CD14-positive monocyte (primary cell): ENCODE measurements around the gene ANKRD1. TPM values are rescaled to one million over a fixed set of nuclear protein-coding genes. Genes with fewer than 3 reads are reported as not detected.

Experiments
- DNase-seq, 3 donors: peaks; one replicate each; pipeline ENCODE4 v3.0.0-alpha.2; 2011 to 2022
- H2AFZ ChIP-seq: 2 replicates; pipeline ENCODE4 v1.6.0; 2012; ENCODE audit warnings: mild to moderate bottlenecking, low read depth, low read length, inconsistent platforms; ENCODE audit not compliant: insufficient read depth, poor library complexity, severe bottlenecking
- H3K27ac ChIP-seq, 2 donors: 1 replicate in 1 of 2; 2 replicates in 1 of 2; pipeline ENCODE4 v1.5.1; 2012 to 2013; ENCODE audit warnings: low read length in 2 of 2, control low read depth in 1 of 2, inconsistent platforms in 1 of 2, low read depth in 1 of 2, mild to moderate bottlenecking in 1 of 2
- H3K27me3 ChIP-seq, 2 donors: one replicate each; pipeline versions ENCODE4 v1.6.0 to v1.6.1; 2011 to 2013; ENCODE audit warnings: low read length in 2 of 2; ENCODE audit not compliant: control insufficient read depth in 2 of 2, insufficient read depth in 2 of 2
- H3K36me3 ChIP-seq, 2 donors: replicated peaks in 1 of 2; 1 replicate in 1 of 2; 2 replicates in 1 of 2; pipeline versions ENCODE4 v1.5.1 to v1.6.1; 2012 to 2013; ENCODE audit warnings: low read length in 2 of 2, control low read depth in 1 of 2, inconsistent platforms in 1 of 2, mild to moderate bottlenecking in 1 of 2; ENCODE audit not compliant: insufficient read depth in 2 of 2, control insufficient read depth in 1 of 2
- H3K4me1 ChIP-seq, 2 donors: 1 replicate in 1 of 2; 2 replicates in 1 of 2; pipeline versions ENCODE4 v1.5.1 to v1.6.1; 2012 to 2013; ENCODE audit warnings: low read length in 2 of 2, control low read depth in 1 of 2, inconsistent platforms in 1 of 2, mild to moderate bottlenecking in 1 of 2, moderate library complexity in 1 of 2; ENCODE audit not compliant: insufficient read depth in 2 of 2, control insufficient read depth in 1 of 2
- H3K4me2 ChIP-seq: replicated peaks from 2 replicates; pipeline ENCODE3; 2012; ENCODE audit warnings: low read length, moderate library complexity, mild to moderate bottlenecking; ENCODE audit not compliant: poor library complexity, severe bottlenecking; ENCODE audit errors: extremely low read depth
- H3K4me3 ChIP-seq, 3 experiments: fragments of 200-600 bp in 1 of 3; sonication (generic) in 1 of 3; replicated peaks in 1 of 3; 1 replicate in 2 of 3; 2 replicates in 1 of 3; pipeline ENCODE4 v1.5.1; 2011 to 2013; ENCODE audit warnings: low read length in 3 of 3, mild to moderate bottlenecking in 3 of 3, control low read depth in 2 of 3, low read depth in 2 of 3, inconsistent platforms in 1 of 3, moderate library complexity in 1 of 3
- H3K79me2 ChIP-seq: 2 replicates; pipeline ENCODE4 v1.6.0; 2012; ENCODE audit warnings: mild to moderate bottlenecking, control low read depth, inconsistent platforms, low read length, moderate library complexity; ENCODE audit not compliant: insufficient read depth
- H3K9ac ChIP-seq: 2 replicates; pipeline ENCODE4 v1.6.0; 2017; ENCODE audit warnings: low read length, mild to moderate bottlenecking; ENCODE audit not compliant: insufficient read depth, poor library complexity, severe bottlenecking
- H3K9me3 ChIP-seq, 2 donors: replicated peaks in 1 of 2; 1 replicate in 1 of 2; 2 replicates in 1 of 2; pipeline versions ENCODE4 v1.5.1 to v1.6.1; 2012 to 2013; ENCODE audit warnings: low read length in 2 of 2, control low read depth in 1 of 2; ENCODE audit not compliant: control insufficient read depth in 1 of 2, insufficient read depth in 1 of 2
- H4K20me1 ChIP-seq: 2 replicates; pipeline ENCODE4 v1.6.0; 2012; ENCODE audit warnings: mild to moderate bottlenecking, low read length, control low read depth, moderate library complexity; ENCODE audit not compliant: insufficient read depth
- H3K27ac Mint-ChIP-seq, 7 donors: one replicate each; pipeline ENCODE4 v1.8.0; 2020; ENCODE audit warnings: mild to moderate bottlenecking in 7 of 7, mixed read lengths in 7 of 7, moderate library complexity in 6 of 7, inconsistent platforms in 2 of 7
- H3K27me3 Mint-ChIP-seq, 3 donors: one replicate each; pipeline ENCODE4 v1.8.0; 2021 to 2022; ENCODE audit warnings: low read depth in 3 of 3, mild to moderate bottlenecking in 3 of 3, mixed read lengths in 3 of 3, moderate library complexity in 3 of 3, inconsistent platforms in 1 of 3
- H3K36me3 Mint-ChIP-seq, 2 donors: one replicate each; pipeline ENCODE4 v1.8.0; 2020; ENCODE audit warnings: mixed read lengths in 2 of 2, inconsistent platforms in 1 of 2, mild to moderate bottlenecking in 1 of 2
- H3K4me1 Mint-ChIP-seq: one replicate; pipeline ENCODE4 v1.8.0; 2020; ENCODE audit warnings: mild to moderate bottlenecking, mixed read lengths
- H3K4me3 Mint-ChIP-seq, 2 donors: one replicate each; pipeline ENCODE4 v1.8.0; 2020; ENCODE audit warnings: mild to moderate bottlenecking in 2 of 2, mixed read lengths in 2 of 2, moderate library complexity in 1 of 2
- H3K9me3 Mint-ChIP-seq, 7 donors: one replicate each; pipeline ENCODE4 v1.8.0; 2020 to 2022; ENCODE audit warnings: mixed read lengths in 7 of 7, mild to moderate bottlenecking in 6 of 7, moderate library complexity in 6 of 7, inconsistent platforms in 2 of 7
- WGBS: methylation state at CpG from one replicate; pipeline ENCODE4 v1.1.5; 2013; ENCODE audit warnings: missing lambda C conversion rate; ENCODE audit not compliant: insufficient coverage; 5-methylcytosine and 5-hydroxymethylcytosine counted together
- intact Hi-C, 2 donors: fragments of 100-400 bp; cut with micrococcal nuclease; formaldehyde crosslinking; loops; one replicate each; pipeline versions ENCODE4 v1.15.0 to v1.15.1; 2023
- polyA minus RNA-seq: library from RNA; depleted of rRNA, polyadenylated mRNA; stranded (reverse); fragments of >200 nt; gene quantifications from 2 replicates; pipeline ENCODE4 v1.2.3, GENCODE V29; 2012
- polyA plus RNA-seq, 3 donors: library from polyadenylated mRNA; depleted of rRNA in 1 of 3; unstranded in 2 of 3; stranded (reverse) in 1 of 3; fragments of 300-500 nt in 2 of 3; fragments of >200 nt in 1 of 3; fragmentation: Illumina TruSeq in 2 of 3; gene quantifications; 1 replicate in 2 of 3; 2 replicates in 1 of 3; pipeline ENCODE4 v1.2.3, GENCODE V29; 2012 to 2021
- total RNA-seq, 12 experiments: library from RNA in 1 of 12; stranded (reverse) in 1 of 12; fragments of 120-200 nt in 1 of 12; gene quantifications; one replicate each; pipeline ENCODE4 v1.2.4 and lab custom pipeline; 2013 to 2026; ENCODE audit warnings: mixed read lengths in 6 of 12, inconsistent platforms in 1 of 12
- TF ChIP-seq, protein P1 (sequence below): fragments of 200-600 bp; IDR thresholded peaks from one replicate; pipeline ENCODE4 v1.8.0; 2022; ENCODE audit warnings: antibody characterized with exemption, mild to moderate bottlenecking

Gene ANKRD1
- total RNA-seq (2013): not detected
- polyA plus RNA-seq (not detected), polyA minus RNA-seq (not detected in 2 replicates), total RNA-seq (lab: John Stamatoyannopoulos, UW) (0 to 1.3 (median 0.08) reads per million in 11 experiments)

DNA sequence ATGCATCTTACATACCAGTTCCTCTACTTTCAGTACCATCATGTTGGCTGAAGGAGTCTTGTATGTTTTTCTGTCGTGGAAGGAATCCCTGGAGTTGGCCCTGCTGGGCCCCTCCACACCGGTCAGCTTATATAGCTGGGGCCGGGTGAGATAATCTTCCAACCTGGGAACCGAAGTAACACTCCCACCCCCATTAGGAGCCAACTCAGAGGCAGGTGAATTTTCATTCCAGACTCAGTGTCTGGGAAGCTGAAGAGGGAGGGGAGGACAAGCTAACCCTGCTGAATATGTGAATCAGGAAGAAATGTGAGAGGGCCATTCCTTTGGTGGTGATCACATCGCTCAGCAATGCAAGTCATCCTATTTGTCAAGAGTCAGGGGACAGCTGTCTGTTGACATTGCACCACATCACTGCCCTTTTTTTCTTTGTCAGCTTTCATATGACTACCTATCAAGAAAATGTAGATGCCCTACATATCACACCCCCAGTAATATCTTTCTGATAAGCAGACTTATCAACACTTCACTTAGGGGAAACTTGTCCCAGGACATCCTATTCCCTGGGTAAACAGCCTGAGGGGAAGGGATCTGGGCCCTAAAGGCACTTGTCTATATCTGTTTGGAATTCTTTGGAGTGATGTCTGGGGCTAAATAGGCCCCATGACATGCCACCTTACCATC, at the start of gene ANKRD1:
Gene ANKRD1 (minus strand): TSS at position 102 of the 681 bp plus-strand sequence. CDS start 60 bp downstream, at position 42.
- no peak within 1 kb of the TSS for H3K4me3 Mint-ChIP-seq
- Histone ChIP-seq H3K9me3 (no peaks in the 10 kb centered on the region), H4K20me1 (no peaks in the 10 kb centered on the region), H3K4me2 (no peak within 1 kb of the TSS), H3K27me3 (no peaks in the 10 kb centered on the region), H3K4me1 (no peaks in the 10 kb centered on the region), H3K36me3 (no peaks in the 10 kb centered on the region), H3K79me2 (no peaks in the 10 kb centered on the region), H3K27ac (no peak within 1 kb of the TSS), H3K4me3 (no peak within 1 kb of the TSS), H3K9ac (no peak within 1 kb of the TSS), H2AFZ (no peak within 1 kb of the TSS)
- H3K27me3 Mint-ChIP-seq: peaks cover 3 to 9% (median 7%) of the 10 kb centered on the region in 3 donors
- peaks cover 0 to 2% (median 0%) of the 10 kb centered on the region in 7 donors for H3K9me3 Mint-ChIP-seq
- peaks cover 2% of the 10 kb centered on the region for H3K4me1 Mint-ChIP-seq
- WGBS: 33% methylated on average over 1 of the region's 5 CpGs
- DNase-seq: peak in 1 of 3 donors; percentile 9
- intact Hi-C loops: no loop called here
- TF ChIP-seq, protein P1, sequence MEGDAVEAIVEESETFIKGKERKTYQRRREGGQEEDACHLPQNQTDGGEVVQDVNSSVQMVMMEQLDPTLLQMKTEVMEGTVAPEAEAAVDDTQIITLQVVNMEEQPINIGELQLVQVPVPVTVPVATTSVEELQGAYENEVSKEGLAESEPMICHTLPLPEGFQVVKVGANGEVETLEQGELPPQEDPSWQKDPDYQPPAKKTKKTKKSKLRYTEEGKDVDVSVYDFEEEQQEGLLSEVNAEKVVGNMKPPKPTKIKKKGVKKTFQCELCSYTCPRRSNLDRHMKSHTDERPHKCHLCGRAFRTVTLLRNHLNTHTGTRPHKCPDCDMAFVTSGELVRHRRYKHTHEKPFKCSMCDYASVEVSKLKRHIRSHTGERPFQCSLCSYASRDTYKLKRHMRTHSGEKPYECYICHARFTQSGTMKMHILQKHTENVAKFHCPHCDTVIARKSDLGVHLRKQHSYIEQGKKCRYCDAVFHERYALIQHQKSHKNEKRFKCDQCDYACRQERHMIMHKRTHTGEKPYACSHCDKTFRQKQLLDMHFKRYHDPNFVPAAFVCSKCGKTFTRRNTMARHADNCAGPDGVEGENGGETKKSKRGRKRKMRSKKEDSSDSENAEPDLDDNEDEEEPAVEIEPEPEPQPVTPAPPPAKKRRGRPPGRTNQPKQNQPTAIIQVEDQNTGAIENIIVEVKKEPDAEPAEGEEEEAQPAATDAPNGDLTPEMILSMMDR: no peak
- H3K27ac Mint-ChIP-seq: peak within 1 kb of the TSS in 1 of 7 donors; percentile 3
- H3K36me3 Mint-ChIP-seq: no peaks in the 10 kb centered on the region

DNA sequence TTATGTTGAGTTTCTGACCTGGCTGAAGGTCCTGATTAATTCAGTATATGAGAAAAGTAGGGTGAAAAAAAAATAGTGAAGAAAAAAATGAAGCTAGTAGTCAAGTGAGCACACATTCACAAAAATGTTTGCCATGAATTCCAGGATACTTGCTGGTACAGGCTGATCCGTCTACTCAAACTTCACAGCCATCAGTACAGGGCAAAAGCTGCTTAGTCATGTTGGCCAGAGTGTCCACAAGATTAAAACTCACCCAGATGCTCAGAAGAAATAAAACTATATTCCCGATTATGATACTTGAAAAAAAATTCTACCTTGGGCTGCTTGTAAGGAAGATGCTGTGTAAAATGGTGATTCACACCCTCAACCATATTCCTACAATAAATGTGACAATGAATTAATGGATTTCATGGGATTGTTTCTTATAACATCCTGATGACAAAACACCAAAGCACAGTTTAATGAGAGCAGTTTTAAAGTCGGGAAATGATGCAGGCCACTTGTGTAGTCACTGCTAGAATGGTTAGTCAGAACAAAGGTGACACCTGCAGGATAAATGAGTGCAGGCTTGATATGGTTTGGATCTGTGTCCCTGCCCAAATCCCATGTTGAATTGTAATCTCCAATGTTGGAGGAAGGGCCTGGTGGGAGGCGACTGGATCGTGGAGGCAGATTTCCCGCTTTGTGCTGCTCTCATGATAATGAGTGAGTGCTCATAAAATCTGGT, 49.2 kb upstream of the ANKRD1 start:
- Histone ChIP-seq H3K27me3 (no peaks in the 10 kb centered on the region), H3K4me3 (no peak overlapping the region), H3K9ac (no peak overlapping the region), H3K9me3 (no peaks in the 10 kb centered on the region), H3K4me2 (no peak overlapping the region), H2AFZ (no peak overlapping the region), H3K4me1 (no peaks in the 10 kb centered on the region), H3K79me2 (no peaks in the 10 kb centered on the region), H3K36me3 (no peaks in the 10 kb centered on the region), H3K27ac (no peak overlapping the region), H4K20me1 (no peaks in the 10 kb centered on the region)
- H3K27ac Mint-ChIP-seq: peak overlapping the region in 1 of 7 donors; percentile 12
- peaks cover 1 to 10% (median 7%) of the 10 kb centered on the region in 3 donors for H3K27me3 Mint-ChIP-seq
- H3K4me1 Mint-ChIP-seq: no peaks in the 10 kb centered on the region
- no peak overlapping the region for H3K4me3 Mint-ChIP-seq
- intact Hi-C loops: no loop called here
- TF ChIP-seq, protein P1: no peak
- H3K9me3 Mint-ChIP-seq: peaks cover 0 to 8% (median 0%) of the 10 kb centered on the region in 7 donors
- DNase-seq: no peak
- 91% methylated on average over 5 of the region's 6 CpGs for WGBS
- H3K36me3 Mint-ChIP-seq: no peaks in the 10 kb centered on the region
